Measurements from ENCODE around the gene GRIN1. TPM values are rescaled to one million over a fixed set of nuclear protein-coding genes. Genes with fewer than 3 reads are reported as not detected.

Gene GRIN1
- total RNA-seq, 4 donors from 2014 or later: not detected

GRCh38 chr9:137129456-137130175 lies 9.3 kb upstream of the GRIN1 start:
- no peak for TF ChIP-seq CTCF (IDR thresholded peaks at IDR 0.05; ENCODE audit: low read depth)

- TF ChIP-seq CTCF (IDR thresholded peaks at IDR 0.05; ENCODE audit: low read depth): no peak
Observed at GRCh38 chr9:137130176-137130755, 8.7 kb upstream of the GRIN1 start.

GRCh38 chr9:137134191-137134590 lies 4.8 kb upstream of the GRIN1 start:
- TF ChIP-seq CTCF (IDR thresholded peaks at IDR 0.05; ENCODE audit: low read depth): no peak

GRCh38 chr9:137136261-137136880 lies 2.6 kb upstream of the GRIN1 start:
- TF ChIP-seq CTCF (IDR thresholded peaks at IDR 0.05; ENCODE audit: low read depth): no peak

- no peak for TF ChIP-seq CTCF (IDR thresholded peaks at IDR 0.05; ENCODE audit: low read depth)
Observed at GRCh38 chr9:137136881-137137607, 1.9 kb upstream of the GRIN1 start.

- TF ChIP-seq CTCF (IDR thresholded peaks at IDR 0.05; ENCODE audit: low read depth): no peak
Observed at GRCh38 chr9:137138058-137138721, 764 bp upstream of the GRIN1 start.

Data from subcutaneous adipose tissue (tissue), 4 donors.